OCI-LY7 (cell line): ENCODE results near the gene GRWD1.

Experiments used
- EZH2phosphoT487 ChIP-seq: fragments of 200-600 bp; sonication (generic); IDR thresholded peaks from 2 replicates; pipeline ENCODE4 v1.6.1; 2018; ENCODE audit warnings: low read depth, borderline replicate concordance, mild to moderate bottlenecking, mixed run types, antibody characterized with exemption, low read length, moderate library complexity, mixed read lengths
- TF ChIP-seq, protein P1 (sequence below): fragments of 200-600 bp; sonication (generic); conservative IDR thresholded peaks from 2 replicates; pipeline ENCODE4 v1.5.1; 2014; ENCODE audit warnings: mild to moderate bottlenecking, antibody characterized with exemption, low read length, moderate library complexity, mixed read lengths

DNA sequence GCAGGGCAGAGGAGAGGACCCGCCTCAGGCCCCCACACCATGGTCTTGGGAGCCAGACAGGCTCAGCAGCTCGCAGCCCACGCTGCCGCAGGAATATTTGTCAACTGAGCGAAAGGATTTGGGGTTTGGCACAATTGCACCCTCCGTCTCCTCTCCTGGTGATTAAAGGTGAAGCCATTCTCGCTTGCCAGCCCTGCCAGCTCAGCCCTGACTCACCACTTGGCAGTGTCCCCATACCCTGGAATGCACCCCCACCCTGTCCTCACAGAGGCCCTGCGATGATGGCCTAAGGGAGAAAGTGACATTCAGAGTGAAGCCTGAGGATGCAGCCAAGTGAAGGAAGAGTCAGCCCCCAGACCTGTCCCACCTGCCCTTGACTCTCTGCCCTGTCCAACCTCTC lies 42.2 kb downstream of the GRWD1 start:
- TF ChIP-seq, protein P1, sequence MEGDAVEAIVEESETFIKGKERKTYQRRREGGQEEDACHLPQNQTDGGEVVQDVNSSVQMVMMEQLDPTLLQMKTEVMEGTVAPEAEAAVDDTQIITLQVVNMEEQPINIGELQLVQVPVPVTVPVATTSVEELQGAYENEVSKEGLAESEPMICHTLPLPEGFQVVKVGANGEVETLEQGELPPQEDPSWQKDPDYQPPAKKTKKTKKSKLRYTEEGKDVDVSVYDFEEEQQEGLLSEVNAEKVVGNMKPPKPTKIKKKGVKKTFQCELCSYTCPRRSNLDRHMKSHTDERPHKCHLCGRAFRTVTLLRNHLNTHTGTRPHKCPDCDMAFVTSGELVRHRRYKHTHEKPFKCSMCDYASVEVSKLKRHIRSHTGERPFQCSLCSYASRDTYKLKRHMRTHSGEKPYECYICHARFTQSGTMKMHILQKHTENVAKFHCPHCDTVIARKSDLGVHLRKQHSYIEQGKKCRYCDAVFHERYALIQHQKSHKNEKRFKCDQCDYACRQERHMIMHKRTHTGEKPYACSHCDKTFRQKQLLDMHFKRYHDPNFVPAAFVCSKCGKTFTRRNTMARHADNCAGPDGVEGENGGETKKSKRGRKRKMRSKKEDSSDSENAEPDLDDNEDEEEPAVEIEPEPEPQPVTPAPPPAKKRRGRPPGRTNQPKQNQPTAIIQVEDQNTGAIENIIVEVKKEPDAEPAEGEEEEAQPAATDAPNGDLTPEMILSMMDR = no peak
- no peak for TF ChIP-seq EZH2phosphoT487
